ENCODE results near the gene FBXW11. TPM values are rescaled to one million over a fixed set of nuclear protein-coding genes. Genes with fewer than 3 reads are reported as not detected.
"Not testable (repeated sequence)": the region's sequence is repeated elsewhere in the genome, so short reads cannot be mapped to it uniquely, and the experiment has no call there.

Gene FBXW11
- polyA plus RNA-seq, 1 donor from 2014 or later: 103 TPM

DNA sequence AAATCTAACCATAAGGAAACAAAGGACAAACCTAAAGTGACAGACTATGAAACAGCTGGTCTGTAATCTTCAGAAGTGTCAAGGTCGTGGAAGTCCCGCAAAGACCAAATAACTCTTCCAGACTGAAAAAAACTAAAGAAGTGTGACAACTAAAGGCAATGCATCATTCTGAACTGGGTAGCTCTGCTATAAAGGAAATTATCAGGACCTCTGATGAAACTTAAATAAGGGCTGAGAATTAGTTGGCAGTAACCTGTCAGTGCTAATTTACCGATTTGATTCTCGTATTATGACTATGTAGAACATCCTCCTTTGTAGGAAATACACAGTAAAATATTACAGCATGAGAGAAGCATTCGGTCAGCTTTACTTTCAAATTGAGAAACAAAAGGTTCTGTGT, 65.2 kb downstream of the FBXW11 start:
- H3K4me2 ChIP-seq (ENCODE audit: low read length); H3K9me2 ChIP-seq (ENCODE audit: insufficient read depth, low read length); H3F3A ChIP-seq (ENCODE audit: insufficient read depth, low read length, poor library complexity, severe bottlenecking); H3K9me3 ChIP-seq (ENCODE audit: low read length); H3K27me3 ChIP-seq (ENCODE audit: insufficient read depth, low read depth, low read length); H4K20me1 ChIP-seq (ENCODE audit: insufficient read depth); H3K36me3 ChIP-seq (ENCODE audit: insufficient read depth, low read length); H3K4me3 ChIP-seq (ENCODE audit: low read length); H3K27ac ChIP-seq (ENCODE audit: low read length); H2AFZ ChIP-seq (ENCODE audit: low read depth, low read length); H3K9ac ChIP-seq (ENCODE audit: low read length): not testable (repeated sequence)
- peaks cover 34% of the 10 kb centered on the region for H3K79me2 ChIP-seq (replicated peaks; ENCODE audit: insufficient read depth, low read length)

- TF ChIP-seq RAD21 (conservative IDR thresholded peaks at IDR 0.05) (no peak), REST (IDR thresholded peaks at IDR 0.05; ENCODE audit: borderline replicate concordance) (no peak), SMC3 (conservative IDR thresholded peaks at IDR 0.05; ENCODE audit: poor library complexity) (no peak), TAF1 (IDR thresholded peaks at IDR 0.05; ENCODE audit: low read depth) (no peak), EZH2 (IDR thresholded peaks at IDR 0.05; ENCODE audit: borderline replicate concordance, insufficient read depth, low read length, poor library complexity, severe bottlenecking) (no peak), EP300 (conservative IDR thresholded peaks at IDR 0.05; ENCODE audit: poor library complexity, severe bottlenecking) (no peak), POLR2AphosphoS5 (IDR thresholded peaks at IDR 0.05) (no peak), MXI1 (conservative IDR thresholded peaks at IDR 0.05; ENCODE audit: poor library complexity, severe bottlenecking) (no peak)
- TF ChIP-seq, protein P1, sequence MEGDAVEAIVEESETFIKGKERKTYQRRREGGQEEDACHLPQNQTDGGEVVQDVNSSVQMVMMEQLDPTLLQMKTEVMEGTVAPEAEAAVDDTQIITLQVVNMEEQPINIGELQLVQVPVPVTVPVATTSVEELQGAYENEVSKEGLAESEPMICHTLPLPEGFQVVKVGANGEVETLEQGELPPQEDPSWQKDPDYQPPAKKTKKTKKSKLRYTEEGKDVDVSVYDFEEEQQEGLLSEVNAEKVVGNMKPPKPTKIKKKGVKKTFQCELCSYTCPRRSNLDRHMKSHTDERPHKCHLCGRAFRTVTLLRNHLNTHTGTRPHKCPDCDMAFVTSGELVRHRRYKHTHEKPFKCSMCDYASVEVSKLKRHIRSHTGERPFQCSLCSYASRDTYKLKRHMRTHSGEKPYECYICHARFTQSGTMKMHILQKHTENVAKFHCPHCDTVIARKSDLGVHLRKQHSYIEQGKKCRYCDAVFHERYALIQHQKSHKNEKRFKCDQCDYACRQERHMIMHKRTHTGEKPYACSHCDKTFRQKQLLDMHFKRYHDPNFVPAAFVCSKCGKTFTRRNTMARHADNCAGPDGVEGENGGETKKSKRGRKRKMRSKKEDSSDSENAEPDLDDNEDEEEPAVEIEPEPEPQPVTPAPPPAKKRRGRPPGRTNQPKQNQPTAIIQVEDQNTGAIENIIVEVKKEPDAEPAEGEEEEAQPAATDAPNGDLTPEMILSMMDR (IDR thresholded peaks at IDR 0.05; ENCODE audit: poor library complexity, severe bottlenecking): no peak
- no peak overlapping the region for H3K4me3 ChIP-seq (ENCODE audit: low read length)
- no peaks in the 10 kb centered on the region for H3F3A ChIP-seq (ENCODE audit: insufficient read depth, low read length, poor library complexity, severe bottlenecking)
- no peaks in the 10 kb centered on the region for H3K9me3 ChIP-seq (ENCODE audit: low read length)
- peaks cover 39% of the 10 kb centered on the region for H3K79me2 ChIP-seq (replicated peaks; ENCODE audit: insufficient read depth, low read length)
- H3K4me2 ChIP-seq (ENCODE audit: low read length): no peak overlapping the region
- H2AFZ ChIP-seq (ENCODE audit: low read depth, low read length): no peak overlapping the region
- H3K9me2 ChIP-seq (ENCODE audit: insufficient read depth, low read length): no peaks in the 10 kb centered on the region
- no peak overlapping the region for H3K27ac ChIP-seq (ENCODE audit: low read length)
- no peaks in the 10 kb centered on the region for H4K20me1 ChIP-seq (ENCODE audit: insufficient read depth)
- H3K27me3 ChIP-seq (ENCODE audit: insufficient read depth, low read depth, low read length): no peaks in the 10 kb centered on the region
- no peaks in the 10 kb centered on the region for H3K36me3 ChIP-seq (ENCODE audit: insufficient read depth, low read length)
- H3K9ac ChIP-seq (ENCODE audit: low read length): no peak overlapping the region
Observed at GRCh38 chr5:171939951-171940350, 66.5 kb downstream of the FBXW11 start.

GRCh38 chr5:171938358-171938757, 68.1 kb downstream of the FBXW11 start:
- no peak overlapping the region for H3K4me3 ChIP-seq (ENCODE audit: low read length)
- no peak overlapping the region for H3K27ac ChIP-seq (ENCODE audit: low read length)
- H3K79me2 ChIP-seq (replicated peaks; ENCODE audit: insufficient read depth, low read length): peaks cover 31% of the 10 kb centered on the region
- H3K9ac ChIP-seq (ENCODE audit: low read length): no peak overlapping the region
- H3K9me2 ChIP-seq (ENCODE audit: insufficient read depth, low read length): no peaks in the 10 kb centered on the region
- H3K27me3 ChIP-seq (ENCODE audit: insufficient read depth, low read depth, low read length): no peaks in the 10 kb centered on the region
- H3K36me3 ChIP-seq (ENCODE audit: insufficient read depth, low read length): no peaks in the 10 kb centered on the region
- no peaks in the 10 kb centered on the region for H4K20me1 ChIP-seq (ENCODE audit: insufficient read depth)
- no peak overlapping the region for H2AFZ ChIP-seq (ENCODE audit: low read depth, low read length)
- no peak overlapping the region for H3K4me2 ChIP-seq (ENCODE audit: low read length)
- TF ChIP-seq MXI1 (conservative IDR thresholded peaks at IDR 0.05; ENCODE audit: poor library complexity, severe bottlenecking) (no peak), POLR2AphosphoS5 (IDR thresholded peaks at IDR 0.05) (no peak), SMC3 (conservative IDR thresholded peaks at IDR 0.05; ENCODE audit: poor library complexity) (no peak), EP300 (conservative IDR thresholded peaks at IDR 0.05; ENCODE audit: poor library complexity, severe bottlenecking) (no peak), EZH2 (IDR thresholded peaks at IDR 0.05; ENCODE audit: borderline replicate concordance, insufficient read depth, low read length, poor library complexity, severe bottlenecking) (no peak), REST (IDR thresholded peaks at IDR 0.05; ENCODE audit: borderline replicate concordance) (no peak), RAD21 (conservative IDR thresholded peaks at IDR 0.05) (no peak), TAF1 (IDR thresholded peaks at IDR 0.05; ENCODE audit: low read depth) (no peak)
- TF ChIP-seq, protein P1 (IDR thresholded peaks at IDR 0.05; ENCODE audit: poor library complexity, severe bottlenecking): no peak
- no peaks in the 10 kb centered on the region for H3K9me3 ChIP-seq (ENCODE audit: low read length)
- no peaks in the 10 kb centered on the region for H3F3A ChIP-seq (ENCODE audit: insufficient read depth, low read length, poor library complexity, severe bottlenecking)
